GM12878 (cell line): ENCODE data around the gene CELSR3. TPM values are rescaled to one million over a fixed set of nuclear protein-coding genes. Genes with fewer than 3 reads are reported as not detected.

ENCODE experiments used
- ETV6 ChIP-seq, 2 experiments: fragments of 450-650 bp in 1 of 2; IDR thresholded peaks in 1 of 2; conservative IDR thresholded peaks in 1 of 2; 2 replicates each; pipeline ENCODE4 v1.6.1; 2014; ENCODE audit warnings: antibody characterized with exemption in 1 of 2, borderline replicate concordance in 1 of 2, low read depth in 1 of 2, mild to moderate bottlenecking in 1 of 2, moderate library complexity in 1 of 2
- MAX ChIP-seq: IDR thresholded peaks from 2 replicates; pipeline ENCODE4 v1.6.1; 2012; ENCODE audit warnings: low read depth, low read length, improper control_type of control experiment
- NRF1 ChIP-seq: conservative IDR thresholded peaks from 2 replicates; pipeline ENCODE4 v1.6.1; 2011; ENCODE audit warnings: mild to moderate bottlenecking, low read depth, low read length, improper control_type of control experiment
- PML ChIP-seq: IDR thresholded peaks from 2 replicates; pipeline ENCODE4 v1.6.1; 2012; ENCODE audit warnings: low read length, inconsistent platforms
- POLR2A ChIP-seq: IDR thresholded peaks from 2 replicates; pipeline ENCODE4 v1.6.1; 2011; ENCODE audit warnings: low read depth, mild to moderate bottlenecking, low read length
- ZBTB33 ChIP-seq: fragments of 450-650 bp; IDR thresholded peaks from 2 replicates; pipeline ENCODE4 v1.6.1; 2017; ENCODE audit warnings: mild to moderate bottlenecking
- ZNF622 ChIP-seq: fragments of 450-650 bp; IDR thresholded peaks from 2 replicates; pipeline ENCODE4 v1.6.1; 2017; ENCODE audit warnings: mild to moderate bottlenecking, inconsistent platforms
- ZNF687 ChIP-seq: fragments of 450-650 bp; IDR thresholded peaks from 2 replicates; pipeline ENCODE4 v1.6.1; 2017; ENCODE audit warnings: mild to moderate bottlenecking, moderate library complexity
- polyA plus RNA-seq, 11 experiments: library from polyadenylated mRNA; depleted of rRNA in 4 of 11; unstranded in 6 of 11; stranded (reverse) in 5 of 11; fragments of >200 nt; fragmentation: Nextera tagmentation in 4 of 11; fragmentation: Illumina TruSeq in 1 of 11; extraction: Ambion mirVana in 4 of 11; extraction: Trizol in 1 of 11; gene quantifications; 1 replicate in 1 of 11; 2 replicates in 10 of 11; pipeline versions ENCODE4 v1.2.1 to v1.2.3, GENCODE V29; 2011 to 2016; ENCODE audit warnings: inconsistent platforms in 2 of 11, missing spikeins in 2 of 11, low read depth in 1 of 11
- total RNA-seq, 4 experiments: library from RNA; depleted of rRNA in 3 of 4; stranded (reverse); fragments of >200 nt in 3 of 4; fragmentation: Illumina TruSeq in 1 of 4; extraction: Trizol in 1 of 4; gene quantifications; 2 replicates each; pipeline versions ENCODE4 v1.2.1 to v1.2.3, GENCODE V29; 2013 to 2021

The CELSR3 gene
- total and polyA plus RNA-seq, 10 of the 15 experiments (the other 5 are each of a cell fraction or from before 2014, with no cell fraction given): 0.08 to 1.6 (median 0.57) TPM

- TF ChIP-seq ZNF687 (no peak), ZNF622 (no peak), POLR2A (no peak), ZBTB33 (no peak), ETV6 (conservative IDR thresholded peaks at IDR 0.05 in 1 of 2, IDR thresholded peaks at IDR 0.05 in 1 of 2; ENCODE audit: borderline replicate concordance in 1 of 2, low read depth in 1 of 2) (no peak), NRF1 (no peak), PML (no peak), MAX (no peak)
Measured at GRCh38 chr3:48599077-48599501, 63.6 kb downstream of the CELSR3 start (continued).
